BJ (cell line): ENCODE results near the gene KREMEN1. TPM values are rescaled to one million over a fixed set of nuclear protein-coding genes. Genes with fewer than 3 reads are reported as not detected.

ENCODE experiments used
- CTCF ChIA-PET: fragments of 350-600 bp; formaldehyde crosslinking; extraction: SDS; loops from one replicate; lab custom pipeline; 2021; ENCODE audit warnings: antibody characterized with exemption, inconsistent platforms; lab: Yijun Ruan, JAX
- POLR2A ChIA-PET: fragments of 300-600 bp; sonication (Branson Sonifier 250); formaldehyde crosslinking; extraction: SDS; loops from one replicate; lab custom pipeline; 2021; ENCODE audit warnings: antibody characterized with exemption; lab: Charles Lee
- DNase-seq: peaks from one replicate; pipeline ENCODE4 v3.0.0-alpha.2; 2011; ENCODE audit warnings: low read depth
- H3K27me3 ChIP-seq: 2 replicates; pipeline ENCODE4 v1.6.0; 2011; ENCODE audit warnings: low read length; ENCODE audit not compliant: control insufficient read depth, insufficient read depth
- H3K36me3 ChIP-seq: 2 replicates; pipeline ENCODE4 v1.5.1; 2011; ENCODE audit warnings: low read length; ENCODE audit not compliant: control insufficient read depth, insufficient read depth
- H3K4me3 ChIP-seq: 2 replicates; pipeline ENCODE4 v1.5.1; 2011; ENCODE audit warnings: low read depth, mild to moderate bottlenecking, control low read depth, low read length
- polyA plus RNA-seq: library from polyadenylated mRNA; depleted of rRNA; stranded (reverse); fragments of >200 nt; gene quantifications from 2 replicates; pipeline ENCODE4 v1.2.3, GENCODE V29; 2011
- TF ChIP-seq, protein P1 (sequence below): IDR thresholded peaks from 2 replicates; pipeline ENCODE4 v1.5.1; 2011; ENCODE audit warnings: low read depth, mild to moderate bottlenecking, control low read depth, inconsistent platforms, low read length, moderate library complexity; ENCODE audit not compliant: insufficient read depth

The KREMEN1 gene
- polyA plus RNA-seq, 1 experiment, result 2.1 TPM

DNA sequence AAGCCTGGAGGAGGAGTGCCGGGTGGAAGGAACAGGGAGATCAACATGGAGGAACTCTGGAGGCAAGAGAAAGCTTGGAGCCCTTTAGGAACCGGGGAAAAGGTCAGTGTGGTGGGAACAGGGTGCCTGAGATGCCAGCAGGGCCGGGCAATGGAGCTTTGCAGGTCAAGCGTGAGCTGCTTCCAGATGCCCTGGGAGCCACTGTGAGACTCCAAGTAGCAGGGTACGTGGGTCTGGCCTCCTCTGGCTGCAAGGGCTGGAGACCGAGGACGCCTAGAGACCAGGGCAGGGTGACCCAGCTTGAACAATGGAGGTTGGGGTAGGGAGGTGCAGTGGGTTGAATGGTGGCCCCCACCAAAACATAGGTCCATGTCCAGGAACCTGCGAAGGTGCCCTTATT, 117.2 kb downstream of the KREMEN1 start:
- H3K27me3 ChIP-seq, result peaks cover 1% of the 10 kb centered on the region
- POLR2A ChIA-PET, result no interaction called here

DNA sequence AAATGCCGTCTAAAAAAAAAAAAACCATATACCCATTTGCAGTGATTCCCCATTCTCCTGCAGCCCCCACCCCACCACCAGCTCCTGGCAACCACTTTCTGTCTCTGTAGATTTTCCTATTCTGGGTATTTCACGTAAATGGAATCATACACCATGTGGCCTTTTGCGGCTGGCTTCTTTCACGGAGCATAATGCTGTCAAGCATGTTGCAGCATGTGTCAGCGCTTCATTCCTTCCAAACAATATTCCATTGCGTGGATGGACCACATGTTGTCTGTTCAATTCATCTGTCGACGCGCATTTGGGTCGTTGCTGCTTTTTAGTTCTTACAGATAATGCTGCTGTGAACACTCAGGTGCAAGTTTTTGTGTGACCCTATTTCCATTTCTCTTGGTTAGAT, 118.1 kb downstream of the KREMEN1 start:
- POLR2A ChIA-PET, result no interaction called here
- DNase-seq, result no peak
- H3K36me3 ChIP-seq, result no peaks in the 10 kb centered on the region
- H3K27me3 ChIP-seq, result peaks cover 1% of the 10 kb centered on the region
- CTCF ChIA-PET, result interaction anchor here (1.5 kb wide), 1 partner anchor 54 kb away, joined by 3 read pairs; no protein-coding TSS in a partner anchor
- TF ChIP-seq, protein P1, sequence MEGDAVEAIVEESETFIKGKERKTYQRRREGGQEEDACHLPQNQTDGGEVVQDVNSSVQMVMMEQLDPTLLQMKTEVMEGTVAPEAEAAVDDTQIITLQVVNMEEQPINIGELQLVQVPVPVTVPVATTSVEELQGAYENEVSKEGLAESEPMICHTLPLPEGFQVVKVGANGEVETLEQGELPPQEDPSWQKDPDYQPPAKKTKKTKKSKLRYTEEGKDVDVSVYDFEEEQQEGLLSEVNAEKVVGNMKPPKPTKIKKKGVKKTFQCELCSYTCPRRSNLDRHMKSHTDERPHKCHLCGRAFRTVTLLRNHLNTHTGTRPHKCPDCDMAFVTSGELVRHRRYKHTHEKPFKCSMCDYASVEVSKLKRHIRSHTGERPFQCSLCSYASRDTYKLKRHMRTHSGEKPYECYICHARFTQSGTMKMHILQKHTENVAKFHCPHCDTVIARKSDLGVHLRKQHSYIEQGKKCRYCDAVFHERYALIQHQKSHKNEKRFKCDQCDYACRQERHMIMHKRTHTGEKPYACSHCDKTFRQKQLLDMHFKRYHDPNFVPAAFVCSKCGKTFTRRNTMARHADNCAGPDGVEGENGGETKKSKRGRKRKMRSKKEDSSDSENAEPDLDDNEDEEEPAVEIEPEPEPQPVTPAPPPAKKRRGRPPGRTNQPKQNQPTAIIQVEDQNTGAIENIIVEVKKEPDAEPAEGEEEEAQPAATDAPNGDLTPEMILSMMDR, result no peak
- H3K4me3 ChIP-seq, result no peak overlapping the region

More for the DNA sequence above, 117.2 kb downstream of the KREMEN1 start:
- DNase-seq, result no peak
- no peak overlapping the region for H3K4me3 ChIP-seq
- CTCF ChIA-PET, result interaction anchor here (0.6 to 1.5 kb wide), 3 partner anchors 37 to 334 kb away, joined by 3 read pairs; no protein-coding TSS in a partner anchor
- no peaks in the 10 kb centered on the region for H3K36me3 ChIP-seq
- TF ChIP-seq, protein P1, result no peak

DNA sequence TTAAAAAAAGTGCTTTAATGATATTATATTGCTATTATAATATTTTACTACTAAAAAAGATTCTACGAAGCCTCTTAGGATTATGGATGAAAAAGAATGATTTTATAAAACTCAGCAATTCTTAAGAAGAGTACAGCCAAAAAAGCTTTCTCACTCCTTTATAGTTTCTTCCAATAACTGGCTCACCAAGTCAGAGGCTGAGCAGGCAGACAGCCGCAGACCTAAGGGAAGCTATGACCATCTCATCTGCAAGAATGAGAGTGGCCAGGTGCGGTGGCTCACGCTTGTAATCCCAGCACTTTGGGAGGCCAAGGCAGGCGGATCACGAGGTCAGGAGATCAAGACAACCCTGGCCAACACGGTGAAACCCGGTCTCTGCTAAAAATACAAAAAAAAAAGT, 120.2 kb downstream of the KREMEN1 start:
- peaks cover 1% of the 10 kb centered on the region for H3K27me3 ChIP-seq
- no peak for DNase-seq
- no peaks in the 10 kb centered on the region for H3K36me3 ChIP-seq
- TF ChIP-seq, protein P1, result no peak
- CTCF ChIA-PET, result interaction anchor here (0.7 to 1.6 kb wide), 3 partner anchors 17 to 52 kb away, joined by 3 read pairs; no protein-coding TSS in a partner anchor
- POLR2A ChIA-PET, result no interaction called here
- H3K4me3 ChIP-seq, result no peak overlapping the region

DNA sequence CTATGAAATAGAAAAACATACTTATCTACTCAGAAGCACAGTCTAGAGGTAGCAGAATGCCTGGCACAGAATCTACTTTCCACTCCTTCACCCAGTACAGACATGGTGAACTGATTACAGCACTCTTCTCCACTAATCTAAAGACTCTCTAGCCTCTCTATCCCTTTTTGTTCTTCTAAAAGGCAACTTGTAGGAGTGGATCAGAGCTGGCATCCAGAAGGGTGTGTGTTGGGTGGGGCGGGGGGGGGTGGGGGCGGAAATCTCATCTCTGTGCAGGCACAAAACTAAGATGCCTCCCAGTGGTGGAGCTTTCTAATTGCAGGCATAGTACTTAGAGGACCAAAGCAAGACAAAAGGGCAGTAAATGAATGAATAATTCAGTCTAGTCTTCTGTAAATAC, 121.3 kb downstream of the KREMEN1 start:
- Histone ChIP-seq H3K27me3 (peaks cover 1% of the 10 kb centered on the region), H3K36me3 (no peaks in the 10 kb centered on the region), H3K4me3 (no peak overlapping the region)
- CTCF ChIA-PET, result interaction anchor here (1.6 kb wide), 1 partner anchor 44 kb away, joined by 3 read pairs; no protein-coding TSS in a partner anchor
- no peak for DNase-seq
- POLR2A ChIA-PET, result no interaction called here
- TF ChIP-seq, protein P1, result no peak

DNA sequence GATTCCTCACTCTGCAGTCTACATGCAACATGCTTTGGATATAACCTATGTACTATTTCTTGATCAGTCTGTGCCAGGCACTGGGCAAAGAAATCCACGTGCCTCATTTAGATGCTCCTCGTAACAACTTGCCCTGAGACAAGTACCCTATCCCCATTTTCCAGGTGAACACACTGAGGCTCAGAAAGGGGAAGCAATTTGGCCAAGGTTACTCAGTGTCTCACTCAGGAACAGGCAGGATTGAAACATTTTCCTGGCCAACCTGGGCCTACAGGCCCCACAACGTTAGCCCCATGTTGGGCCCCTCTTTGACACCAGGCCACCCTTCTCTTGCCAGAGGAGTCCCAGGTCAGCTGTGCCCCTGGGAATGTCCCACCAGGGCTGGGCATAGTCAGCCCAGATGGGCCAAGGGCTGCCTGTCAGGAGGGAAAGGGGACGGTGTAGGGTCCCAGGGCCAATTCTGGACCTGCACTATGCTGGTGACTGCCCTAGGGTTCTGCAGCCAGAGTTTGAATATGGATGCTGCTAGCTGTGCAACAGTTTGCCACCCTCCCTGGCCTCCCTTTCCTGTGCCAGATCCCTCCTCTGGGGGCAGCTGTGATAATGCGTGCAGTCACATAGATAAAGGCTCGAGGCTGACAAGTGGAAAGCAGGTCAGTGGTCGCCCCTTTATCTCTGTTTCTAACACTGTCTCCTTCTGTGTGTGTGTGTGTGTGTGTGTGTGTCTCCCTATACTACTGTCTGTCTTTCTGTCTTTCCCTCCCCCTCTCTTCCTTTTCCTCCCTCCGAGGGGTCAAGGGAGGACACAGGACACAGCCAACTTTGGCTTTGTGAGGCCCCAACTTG, 122.5 kb downstream of the KREMEN1 start:
- Histone ChIP-seq H3K36me3 (no peaks in the 10 kb centered on the region), H3K27me3 (no peaks in the 10 kb centered on the region; the same call in none of the 2 replicates), H3K4me3 (no peak overlapping the region)
- POLR2A ChIA-PET, result interaction anchor here (0.6 kb wide), 1 partner anchor 312 kb away, joined by 5 read pairs; the partner anchor contains the start of gene ZNRF3
- TF ChIP-seq, protein P1, result no peak
- CTCF ChIA-PET, result interaction anchor here (0.7 kb wide), 1 partner anchor 18 kb away, joined by 3 read pairs; no protein-coding TSS in a partner anchor
- no peak for DNase-seq
